Smooth muscle cell (in vitro differentiated cells): ENCODE results near the gene CCDC93. TPM values are rescaled to one million over a fixed set of nuclear protein-coding genes. Genes with fewer than 3 reads are reported as not detected.

Experiments used
- DNase-seq: peaks from one replicate; lab custom pipeline; 2025; ENCODE audit not compliant: unreplicated experiment; lab: John Stamatoyannopoulos, UW
- H2AFZ ChIP-seq: fragments of 200-600 bp; sonication (generic); 2 replicates; pipeline ENCODE4 v1.6.0; 2016; ENCODE audit warnings: antibody characterized with exemption, low read depth, mild to moderate bottlenecking
- H3F3A ChIP-seq: fragments of 200-600 bp; sonication (generic); 2 replicates; pipeline ENCODE4 v1.6.0; 2017; ENCODE audit warnings: antibody characterized with exemption, low read depth
- H3K27ac ChIP-seq: fragments of 200-600 bp; sonication (generic); 2 replicates; pipeline ENCODE4 v1.5.1; 2016; ENCODE audit warnings: low read depth, mild to moderate bottlenecking
- H3K27me3 ChIP-seq: fragments of 200-600 bp; sonication (generic); 2 replicates; pipeline ENCODE4 v1.6.1; 2016; ENCODE audit warnings: low read depth, mild to moderate bottlenecking
- H3K36me3 ChIP-seq: fragments of 200-600 bp; sonication (generic); 2 replicates; pipeline ENCODE4 v1.5.1; 2016; ENCODE audit warnings: low read depth
- H3K4me1 ChIP-seq: fragments of 200-600 bp; sonication (generic); 2 replicates; pipeline ENCODE4 v1.5.1; 2016; ENCODE audit warnings: low read depth
- H3K4me2 ChIP-seq: fragments of 200-600 bp; sonication (generic); 2 replicates; pipeline ENCODE4 v1.6.0; 2016; ENCODE audit warnings: mild to moderate bottlenecking
- H3K4me3 ChIP-seq: fragments of 200-600 bp; sonication (generic); 2 replicates; pipeline ENCODE4 v1.5.1; 2016; ENCODE audit warnings: mild to moderate bottlenecking
- H3K79me2 ChIP-seq: fragments of 200-600 bp; sonication (generic); 2 replicates; pipeline ENCODE4 v1.6.0; 2016; ENCODE audit warnings: low read depth, mild to moderate bottlenecking
- H3K9ac ChIP-seq: fragments of 200-600 bp; sonication (generic); 2 replicates; pipeline ENCODE4 v1.6.0; 2016; ENCODE audit warnings: low read depth
- H3K9me3 ChIP-seq: fragments of 200-600 bp; sonication (generic); replicated peaks from 2 replicates; pipeline ENCODE4 v1.5.1; 2016; ENCODE audit warnings: low read depth
- H4K20me1 ChIP-seq: fragments of 200-600 bp; sonication (generic); 2 replicates; pipeline ENCODE4 v1.6.0; 2016; ENCODE audit warnings: low read depth
- WGBS: methylation state at CpG from one replicate; pipeline ENCODE4 v1.1.7; 2016; ENCODE audit warnings: low lambda C conversion rate; 5-methylcytosine and 5-hydroxymethylcytosine counted together
- polyA plus RNA-seq: library from polyadenylated mRNA; unstranded; fragments of >200 nt; fragmentation: Nextera tagmentation; extraction: Ambion mirVana; gene quantifications from 2 replicates; pipeline ENCODE4 v1.2.1, GENCODE V29; 2016
- total RNA-seq: library from RNA; depleted of rRNA; stranded (reverse); fragments of >200 nt; gene quantifications from 2 replicates; pipeline ENCODE4 v1.2.3, GENCODE V29; 2014
- TF ChIP-seq, protein P1 (sequence below): fragments of 200-600 bp; sonication (generic); IDR thresholded peaks from 2 replicates; pipeline ENCODE4 v1.5.1; 2017; ENCODE audit warnings: borderline replicate concordance, mild to moderate bottlenecking, antibody characterized with exemption; ENCODE audit not compliant: insufficient read depth, poor library complexity, severe bottlenecking

The CCDC93 gene
- total and polyA plus RNA-seq, 2 experiments from 2014 or later, result 9.5 to 13.2 TPM

DNA sequence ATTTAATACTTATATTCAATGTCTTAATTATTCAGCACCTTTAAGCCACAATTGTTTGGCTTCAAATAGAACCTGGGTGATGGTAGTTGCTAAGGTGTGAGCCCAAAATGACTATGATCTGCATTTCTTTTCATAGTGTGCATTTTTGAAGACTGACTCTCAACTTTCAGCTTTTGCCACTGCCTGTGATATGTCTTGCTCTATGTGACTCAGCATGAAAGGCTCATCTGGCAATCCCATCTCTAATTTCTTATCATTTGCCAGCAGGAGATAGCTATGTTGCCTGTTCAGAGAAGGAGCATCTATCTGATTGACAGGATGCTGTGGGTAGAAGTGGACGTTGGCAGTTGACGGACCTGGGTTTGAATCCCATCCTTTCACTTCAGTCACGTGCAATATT is 34.5 kb upstream of the CCDC93 start:
- Histone ChIP-seq H3K9me3 (no peaks in the 10 kb centered on the region), H3K27ac (peak overlapping the region; percentile 51), H3K4me1 (peaks cover 16% of the 10 kb centered on the region), H3F3A (no peaks in the 10 kb centered on the region), H3K4me2 (peak overlapping the region; percentile 76), H3K4me3 (no peak overlapping the region), H4K20me1 (no peaks in the 10 kb centered on the region), H3K36me3 (no peaks in the 10 kb centered on the region), H3K9ac (no peak overlapping the region), H2AFZ (no peak overlapping the region), H3K27me3 (peaks cover 1% of the 10 kb centered on the region), H3K79me2 (no peaks in the 10 kb centered on the region)
- WGBS, result 71% methylated on average over 3 of the region's 3 CpGs
- no peak for DNase-seq
- TF ChIP-seq, protein P1, sequence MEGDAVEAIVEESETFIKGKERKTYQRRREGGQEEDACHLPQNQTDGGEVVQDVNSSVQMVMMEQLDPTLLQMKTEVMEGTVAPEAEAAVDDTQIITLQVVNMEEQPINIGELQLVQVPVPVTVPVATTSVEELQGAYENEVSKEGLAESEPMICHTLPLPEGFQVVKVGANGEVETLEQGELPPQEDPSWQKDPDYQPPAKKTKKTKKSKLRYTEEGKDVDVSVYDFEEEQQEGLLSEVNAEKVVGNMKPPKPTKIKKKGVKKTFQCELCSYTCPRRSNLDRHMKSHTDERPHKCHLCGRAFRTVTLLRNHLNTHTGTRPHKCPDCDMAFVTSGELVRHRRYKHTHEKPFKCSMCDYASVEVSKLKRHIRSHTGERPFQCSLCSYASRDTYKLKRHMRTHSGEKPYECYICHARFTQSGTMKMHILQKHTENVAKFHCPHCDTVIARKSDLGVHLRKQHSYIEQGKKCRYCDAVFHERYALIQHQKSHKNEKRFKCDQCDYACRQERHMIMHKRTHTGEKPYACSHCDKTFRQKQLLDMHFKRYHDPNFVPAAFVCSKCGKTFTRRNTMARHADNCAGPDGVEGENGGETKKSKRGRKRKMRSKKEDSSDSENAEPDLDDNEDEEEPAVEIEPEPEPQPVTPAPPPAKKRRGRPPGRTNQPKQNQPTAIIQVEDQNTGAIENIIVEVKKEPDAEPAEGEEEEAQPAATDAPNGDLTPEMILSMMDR, result no peak

DNA sequence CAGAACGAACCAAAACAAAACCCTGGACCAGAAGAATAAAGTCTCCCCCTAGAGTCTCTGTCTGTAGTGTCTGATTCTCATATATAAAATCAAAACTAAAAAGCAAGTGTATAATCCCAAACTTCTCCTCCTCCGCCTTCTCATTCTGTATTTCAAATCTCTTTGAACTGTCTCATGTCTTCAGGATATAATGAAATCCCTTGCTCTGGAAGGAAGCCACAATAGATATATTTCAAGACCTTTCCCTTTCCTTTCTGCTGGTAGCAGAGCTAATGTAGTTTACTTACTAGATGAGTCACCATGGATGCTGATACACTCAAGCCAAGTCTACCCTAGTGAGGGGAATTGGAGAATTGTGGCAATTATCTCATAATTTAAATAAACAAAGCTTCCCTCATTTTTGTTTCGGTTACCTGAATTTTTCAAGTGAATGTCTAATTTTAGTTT is 33.5 kb upstream of the CCDC93 start:
- Histone ChIP-seq H3K9me3 (no peaks in the 10 kb centered on the region), H3K9ac (no peak overlapping the region), H3K27me3 (peaks cover 11% of the 10 kb centered on the region), H3K79me2 (no peaks in the 10 kb centered on the region), H3K27ac (peak overlapping the region; percentile 51), H2AFZ (no peak overlapping the region), H3K4me1 (peaks cover 16% of the 10 kb centered on the region), H3K4me3 (peak overlapping the region; percentile 15), H3K4me2 (peak overlapping the region; percentile 76), H3K36me3 (no peaks in the 10 kb centered on the region), H3F3A (no peaks in the 10 kb centered on the region), H4K20me1 (no peaks in the 10 kb centered on the region)
- no peak for DNase-seq
- 39% methylated on average over 3 of the region's 3 CpGs for WGBS
- TF ChIP-seq, protein P1, result no peak

- Histone ChIP-seq H3K4me3 (peak overlapping the region; percentile 15), H3K27ac (peak overlapping the region; percentile 51), H3K36me3 (no peaks in the 10 kb centered on the region), H2AFZ (no peak overlapping the region), H3K9me3 (no peaks in the 10 kb centered on the region), H3K79me2 (no peaks in the 10 kb centered on the region), H3K27me3 (peaks cover 14% of the 10 kb centered on the region), H3K9ac (no peak overlapping the region), H3F3A (no peaks in the 10 kb centered on the region), H3K4me2 (peak overlapping the region; percentile 76), H4K20me1 (no peaks in the 10 kb centered on the region), H3K4me1 (peaks cover 16% of the 10 kb centered on the region)
- no peak for DNase-seq
- 6% methylated on average over 4 of the region's 4 CpGs for WGBS
- TF ChIP-seq, protein P1, result peak; percentile 60
These were observed 32.9 kb upstream of the CCDC93 start for GRCh38 chr2:118046634-118047210.

DNA sequence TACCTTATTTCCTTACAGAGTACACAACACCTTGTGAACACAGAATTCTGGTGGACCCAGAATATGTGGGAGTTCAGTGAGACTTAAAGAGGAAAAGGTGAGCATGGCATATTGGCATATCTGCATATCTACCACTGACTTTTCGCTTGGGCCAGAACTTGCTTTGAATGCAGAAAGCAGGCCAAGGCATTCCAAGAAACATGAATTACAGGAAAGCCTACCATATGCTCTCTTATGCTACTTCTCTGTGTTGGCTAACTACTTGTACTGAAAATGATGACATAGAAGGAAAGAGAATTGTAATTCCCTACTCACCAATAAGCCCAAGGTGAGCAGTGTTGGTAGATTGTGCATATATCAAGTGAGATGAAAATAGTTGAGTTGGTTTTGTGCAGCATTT is 31.4 kb upstream of the CCDC93 start:
- 79% methylated on average over 1 of the region's 1 CpG for WGBS
- Histone ChIP-seq H3K79me2 (no peaks in the 10 kb centered on the region), H3K9me3 (no peaks in the 10 kb centered on the region), H3K4me3 (no peak overlapping the region), H3K4me1 (peaks cover 6% of the 10 kb centered on the region), H3K4me2 (no peak overlapping the region), H3F3A (no peaks in the 10 kb centered on the region), H3K9ac (no peak overlapping the region), H2AFZ (no peak overlapping the region), H3K27me3 (peaks cover 24% of the 10 kb centered on the region), H4K20me1 (no peaks in the 10 kb centered on the region), H3K36me3 (no peaks in the 10 kb centered on the region), H3K27ac (no peak overlapping the region)
- no peak for DNase-seq
- TF ChIP-seq, protein P1, result no peak
